ENCODE results near the gene RAD51B.

- TF ChIP-seq CTCF (IDR thresholded peaks at IDR 0.05), result no peak
- TF ChIP-seq POLR2A (IDR thresholded peaks at IDR 0.05), result no peak
Measured at GRCh38 chr14:67821121-67821520, 1.5 kb downstream of the RAD51B start.
